HG03066 (cell line): ENCODE measurements around the gene SEPTIN1.
"Not testable (repeated sequence)": the region's sequence is repeated elsewhere in the genome, so short reads cannot be mapped to it uniquely, and the experiment has no call there.

Experiments
- ATAC-seq: cut with Tn5 transposase; IDR thresholded peaks from one replicate; pipeline ENCODE4 v1.9.1; 2021; ENCODE audit warnings: low read depth; ENCODE audit not compliant: unreplicated experiment

SEPTIN1 gene

GRCh38 chr16:30401768-30402425 lies 19.5 kb upstream of the SEPTIN1 start:
- ATAC-seq = no peak

GRCh38 chr16:30399435-30400186 lies 17.2 kb upstream of the SEPTIN1 start:
- no peak for ATAC-seq

GRCh38 chr16:30398661-30399434 lies 16.5 kb upstream of the SEPTIN1 start:
- no peak for ATAC-seq

GRCh38 chr16:30397776-30398660 lies 15.7 kb upstream of the SEPTIN1 start:
- ATAC-seq = no peak

GRCh38 chr16:30397056-30397455 lies 14.7 kb upstream of the SEPTIN1 start:
- ATAC-seq = no peak

GRCh38 chr16:30396627-30397026 lies 14.3 kb upstream of the SEPTIN1 start:
- not testable (repeated sequence) for ATAC-seq

- ATAC-seq = no peak
Measured at GRCh38 chr16:30395992-30396585, 13.7 kb upstream of the SEPTIN1 start.

- ATAC-seq = no peak
Measured at GRCh38 chr16:30395155-30395991, 13.0 kb upstream of the SEPTIN1 start, which contains the start of gene ZNF48. Gene ZNF48, plus strand, starts transcription at chr16:30395420. Its CDS starts 375 bp downstream, at chr16:30395795.

- ATAC-seq = no peak
Measured at GRCh38 chr16:30394592-30395154, 12.3 kb upstream of the SEPTIN1 start.

GRCh38 chr16:30383521-30383920 lies 1.2 kb upstream of the SEPTIN1 start:
- ATAC-seq = no peak

GRCh38 chr16:30381291-30382041 lies 895 bp downstream of the SEPTIN1 start:
- no peak for ATAC-seq

- no peak for ATAC-seq
Measured at GRCh38 chr16:30380803-30381208, 1.6 kb downstream of the SEPTIN1 start.

- no peak for ATAC-seq
Measured at GRCh38 chr16:30380072-30380802, 2.1 kb downstream of the SEPTIN1 start.

GRCh38 chr16:30379158-30379783 lies 3.1 kb downstream of the SEPTIN1 start:
- ATAC-seq = no peak

- ATAC-seq = peak; percentile 81
Measured at GRCh38 chr16:30378236-30379157, 3.9 kb downstream of the SEPTIN1 start.

- peak; percentile 36 for ATAC-seq
Measured at GRCh38 chr16:30377812-30378235, 4.5 kb downstream of the SEPTIN1 start.
